Airway epithelial cell (primary cell): ENCODE data around the gene OIP5. TPM values are rescaled to one million over a fixed set of nuclear protein-coding genes. Genes with fewer than 3 reads are reported as not detected.

Source experiments
- total RNA-seq: library from RNA; depleted of rRNA; stranded (reverse); fragments of >200 nt; gene quantifications from 2 replicates; pipeline ENCODE4 v1.2.3, GENCODE V29; 2015

Gene OIP5
- total RNA-seq, result 13.7 and 15.5 TPM in 2 replicates

DNA sequence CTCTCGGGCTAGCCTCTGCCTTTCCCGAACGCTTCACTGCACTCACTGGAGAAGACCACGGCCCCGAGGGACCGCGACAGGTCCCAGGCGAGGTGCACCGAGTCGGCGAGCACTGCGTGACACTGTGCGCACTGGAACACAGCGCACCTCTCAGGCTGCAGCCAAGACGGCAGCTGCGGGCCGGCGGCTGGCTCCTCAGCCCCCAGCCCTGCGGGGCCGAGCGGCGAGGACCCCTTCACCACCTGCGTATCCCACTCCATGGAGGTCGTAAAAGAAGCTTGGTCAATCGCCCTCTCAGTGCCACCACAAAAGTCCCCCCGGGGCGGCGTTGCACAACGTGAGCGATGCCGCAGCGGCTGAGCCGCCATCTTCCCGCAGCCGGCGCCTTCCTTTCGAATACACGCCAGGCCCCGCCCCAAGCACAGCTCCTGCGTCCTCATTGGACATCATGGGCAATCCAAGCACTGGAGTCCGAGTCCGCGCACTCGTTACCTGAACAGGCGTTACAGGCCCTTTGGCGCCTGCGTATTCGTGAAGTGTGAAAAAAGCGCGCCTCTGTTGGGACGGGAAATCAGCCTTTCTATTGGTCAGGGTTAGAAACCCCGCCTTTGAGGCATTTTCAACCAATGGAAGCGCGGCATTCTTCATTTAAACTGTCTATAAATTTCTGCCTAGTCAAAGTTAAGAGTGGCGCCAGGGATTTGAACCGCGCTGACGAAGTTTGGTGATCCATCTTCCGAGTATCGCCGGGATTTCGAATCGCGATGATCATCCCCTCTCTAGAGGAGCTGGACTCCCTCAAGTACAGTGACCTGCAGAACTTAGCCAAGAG lies at the start of gene OIP5, which contains the start of gene NUSAP1:
Gene OIP5 (minus strand): TSS at position 398 of the 832 bp plus-strand sequence. CDS start 30 bp downstream, at position 368.
Gene NUSAP1 (plus strand): TSS at position 688 of the 832 bp plus-strand sequence. CDS start 77 bp downstream, at position 765.

Other genes with a start within 250 kb of the OIP5 start
- 8.7 and 16.7 TPM in 2 replicates for gene INO80, start 216.3 kb downstream of the OIP5 start, total RNA-seq
- gene EXD1, start 101.8 kb downstream of the OIP5 start, total RNA-seq, result 0.28 TPM in 1 of 2 replicates, not detected in the other
- 103 and 137 TPM in 2 replicates for gene CHP1, start 101.3 kb downstream of the OIP5 start, total RNA-seq
- 54.1 and 56.6 TPM in 2 replicates for gene NUSAP1, start 290 bp upstream of the OIP5 start, total RNA-seq
- gene NDUFAF1, start 69.9 kb upstream of the OIP5 start, total RNA-seq, result 28.6 and 33.7 TPM in 2 replicates
- gene RTF1, start 84.5 kb upstream of the OIP5 start, total RNA-seq, result 12.5 and 21.2 TPM in 2 replicates
- 2.0 and 3.3 TPM in 2 replicates for gene ITPKA, start 161.3 kb upstream of the OIP5 start, total RNA-seq
- 0.05 and 0.35 TPM in 2 replicates for gene LTK, start 181.2 kb upstream of the OIP5 start, total RNA-seq
- gene RPAP1, start 211.7 kb upstream of the OIP5 start, total RNA-seq, result 26.0 and 41.4 TPM in 2 replicates
- gene TYRO3, start 226.6 kb upstream of the OIP5 start, total RNA-seq, result 5.7 and 11.5 TPM in 2 replicates